T-helper 1 cell treated with Interleukin-12 subunit alpha and Interleukin-12 subunit beta and Interleukin-4 antibody, amounts not matched to agents 30 ng/mL and 1 ng/mL, for 36 hours (primary cell): ENCODE measurements around the gene CLIP2. TPM values are rescaled to one million over a fixed set of nuclear protein-coding genes. Genes with fewer than 3 reads are reported as not detected.

ENCODE experiments used
- intact Hi-C: fragments of 100-400 bp; cut with micrococcal nuclease; formaldehyde crosslinking; loops from one replicate; pipeline ENCODE4 v1.15.1; 2024
- total RNA-seq: library from RNA; stranded (reverse); gene quantifications from 2 replicates; pipeline ENCODE4 v1.2.3, GENCODE V29; 2022

The CLIP2 gene
- total RNA-seq, 1 donor from 2014 or later, result 1.6 TPM

GRCh38 chr7:74269757-74270277, 19.4 kb upstream of the CLIP2 start:
- intact Hi-C loops, result loop anchor here (1.0 to 10.0 kb wide), 4 partner anchors 16 to 135 kb away; partner anchors contain the start of genes CLIP2 and RFC2

GRCh38 chr7:74271742-74272141, 17.5 kb upstream of the CLIP2 start:
- intact Hi-C loops, result loop anchor here (10.0 kb wide), 1 partner anchor 133 kb away; no protein-coding TSS in a partner anchor

- intact Hi-C loops, result loop anchor here (10.0 kb wide), 1 partner anchor 132 kb away; no protein-coding TSS in a partner anchor
These were observed 16.7 kb upstream of the CLIP2 start for GRCh38 chr7:74272305-74273038.

- intact Hi-C loops, result loop anchor here (10.0 kb wide), 1 partner anchor 129 kb away; no protein-coding TSS in a partner anchor
These were observed 13.8 kb upstream of the CLIP2 start for GRCh38 chr7:74275401-74275881.

- intact Hi-C loops, result loop anchor here (10.0 kb wide), 1 partner anchor 127 kb away; no protein-coding TSS in a partner anchor
These were observed 11.6 kb upstream of the CLIP2 start for GRCh38 chr7:74277636-74278035.

GRCh38 chr7:74280985-74281384, 8.2 kb upstream of the CLIP2 start:
- intact Hi-C loops, result no loop called here

GRCh38 chr7:74282748-74283459, 6.3 kb upstream of the CLIP2 start:
- intact Hi-C loops, result no loop called here

- intact Hi-C loops, result no loop called here
These were observed 5.3 kb upstream of the CLIP2 start for GRCh38 chr7:74283858-74284447.

- intact Hi-C loops, result no loop called here
These were observed 4.4 kb upstream of the CLIP2 start for GRCh38 chr7:74284781-74285259.

- intact Hi-C loops, result no loop called here
These were observed 3.1 kb upstream of the CLIP2 start for GRCh38 chr7:74286131-74286530.

GRCh38 chr7:74287303-74288033, 1.7 kb upstream of the CLIP2 start:
- intact Hi-C loops, result no loop called here

- intact Hi-C loops, result no loop called here
These were observed 949 bp upstream of the CLIP2 start for GRCh38 chr7:74288034-74288881.

- intact Hi-C loops, result loop anchor here (1.0 kb wide), 3 partner anchors 20 to 84 kb away; partner anchors contain the start of gene RFC2
These were observed 699 bp downstream of the CLIP2 start for GRCh38 chr7:74289659-74290552.

- intact Hi-C loops, result no loop called here
These were observed 1.3 kb downstream of the CLIP2 start for GRCh38 chr7:74290553-74290950.

- intact Hi-C loops, result no loop called here
These were observed 1.8 kb downstream of the CLIP2 start for GRCh38 chr7:74290981-74291441.

GRCh38 chr7:74291535-74291934, 2.3 kb downstream of the CLIP2 start:
- intact Hi-C loops, result no loop called here

GRCh38 chr7:74292757-74293576, 3.8 kb downstream of the CLIP2 start:
- intact Hi-C loops, result no loop called here

GRCh38 chr7:74293577-74293908, 4.3 kb downstream of the CLIP2 start:
- intact Hi-C loops, result no loop called here
